K562 (cell line): ENCODE data around the gene PELI3. TPM values are rescaled to one million over a fixed set of nuclear protein-coding genes. Genes with fewer than 3 reads are reported as not detected.
A peak's percentile ranks its signal among the peaks of the same experiment; 100 is the strongest.

ENCODE experiments used
- CBFB ChIP-seq: sonication (generic); formaldehyde crosslinking; IDR thresholded peaks from 2 replicates; pipeline ENCODE4 v1.4.0; 2020; ENCODE audit warnings: mild to moderate bottlenecking, missing genetic modification reagents
- FOXM1 ChIP-seq, 2 experiments: fragments of 450-650 bp in 1 of 2; sonication (generic) in 1 of 2; formaldehyde crosslinking in 1 of 2; IDR thresholded peaks; 2 replicates each; pipeline versions ENCODE4 v1.6.1 to v1.9.0; 2017 to 2022; ENCODE audit warnings: low read depth in 2 of 2, mild to moderate bottlenecking in 2 of 2, missing genetic modification reagents in 1 of 2, moderate library complexity in 1 of 2
- GABPB1 ChIP-seq: sonication (generic); formaldehyde crosslinking; IDR thresholded peaks from 2 replicates; pipeline ENCODE4 v1.8.0; 2022; ENCODE audit warnings: mild to moderate bottlenecking, missing genetic modification reagents
- MAFF ChIP-seq: IDR thresholded peaks from 2 replicates; pipeline ENCODE4 v1.6.1; 2012; ENCODE audit warnings: low read length, improper control_type of control experiment
- MLX ChIP-seq, 2 experiments: fragments of 450-650 bp in 1 of 2; sonication (generic) in 1 of 2; formaldehyde crosslinking; conservative IDR thresholded peaks; 2 replicates each; pipeline versions ENCODE4 v1.4.0 to v1.8.1; 2020 to 2022; ENCODE audit warnings: mild to moderate bottlenecking in 1 of 2, missing genetic modification reagents in 1 of 2
- NR1H2 ChIP-seq: sonication (generic); formaldehyde crosslinking; IDR thresholded peaks from 2 replicates; pipeline ENCODE4 v1.4.0; 2020; ENCODE audit warnings: mild to moderate bottlenecking, missing genetic modification reagents
- NR3C1 ChIP-seq: sonication (generic); formaldehyde crosslinking; IDR thresholded peaks from 2 replicates; pipeline ENCODE4 v1.8.1; 2022; ENCODE audit warnings: missing genetic modification reagents
- PHF21A ChIP-seq: fragments of 450-650 bp; IDR thresholded peaks from 2 replicates; pipeline ENCODE4 v1.6.1; 2017; ENCODE audit warnings: low read depth, borderline replicate concordance
- TARDBP ChIP-seq: fragments of 450-650 bp; IDR thresholded peaks from 2 replicates; pipeline ENCODE4 v1.6.1; 2016
- ZBTB33 ChIP-seq: sonication (generic); formaldehyde crosslinking; IDR thresholded peaks from 2 replicates; pipeline ENCODE4 v1.8.1; 2023; ENCODE audit warnings: mild to moderate bottlenecking, missing genetic modification reagents
- ZNF311 ChIP-seq: fragments of 250-450 bp; sonication (Bioruptor Pico); IDR thresholded peaks from 2 replicates; pipeline ENCODE4 v1.4.0; 2020; ENCODE audit warnings: mild to moderate bottlenecking, moderate library complexity
- ZNF717 ChIP-seq: fragments of 250-450 bp; sonication (Bioruptor Pico); IDR thresholded peaks from 2 replicates; pipeline ENCODE4 v1.5.0; 2021
- polyA plus RNA-seq, 8 experiments: library from polyadenylated mRNA; depleted of rRNA in 4 of 8; stranded (reverse) in 5 of 8; unstranded in 3 of 8; fragments of >200 nt; fragmentation: Nextera tagmentation in 2 of 8; fragmentation: Illumina TruSeq in 1 of 8; extraction: Ambion mirVana in 2 of 8; extraction: Trizol in 1 of 8; gene quantifications; 2 replicates each; pipeline versions ENCODE4 v1.2.1 to v1.2.3, GENCODE V29; 2011 to 2014; ENCODE audit warnings: inconsistent platforms in 1 of 8, missing spikeins in 1 of 8
- total RNA-seq, 7 experiments: library from RNA; depleted of rRNA in 6 of 7; stranded (reverse); fragments of >200 nt in 6 of 7; fragmentation: Illumina TruSeq in 2 of 7; extraction: Trizol in 2 of 7; gene quantifications; 2 replicates each; pipeline versions ENCODE4 v1.2.1 to v1.2.3, GENCODE V29; 2011 to 2021; ENCODE audit warnings: low replicate concordance in 1 of 7

The PELI3 gene
- total and polyA plus RNA-seq, 9 of the 15 experiments (the other 6 are each of a cell fraction or from before 2014, with no cell fraction given): 0.17 to 4.2 (median 1.9) TPM

DNA sequence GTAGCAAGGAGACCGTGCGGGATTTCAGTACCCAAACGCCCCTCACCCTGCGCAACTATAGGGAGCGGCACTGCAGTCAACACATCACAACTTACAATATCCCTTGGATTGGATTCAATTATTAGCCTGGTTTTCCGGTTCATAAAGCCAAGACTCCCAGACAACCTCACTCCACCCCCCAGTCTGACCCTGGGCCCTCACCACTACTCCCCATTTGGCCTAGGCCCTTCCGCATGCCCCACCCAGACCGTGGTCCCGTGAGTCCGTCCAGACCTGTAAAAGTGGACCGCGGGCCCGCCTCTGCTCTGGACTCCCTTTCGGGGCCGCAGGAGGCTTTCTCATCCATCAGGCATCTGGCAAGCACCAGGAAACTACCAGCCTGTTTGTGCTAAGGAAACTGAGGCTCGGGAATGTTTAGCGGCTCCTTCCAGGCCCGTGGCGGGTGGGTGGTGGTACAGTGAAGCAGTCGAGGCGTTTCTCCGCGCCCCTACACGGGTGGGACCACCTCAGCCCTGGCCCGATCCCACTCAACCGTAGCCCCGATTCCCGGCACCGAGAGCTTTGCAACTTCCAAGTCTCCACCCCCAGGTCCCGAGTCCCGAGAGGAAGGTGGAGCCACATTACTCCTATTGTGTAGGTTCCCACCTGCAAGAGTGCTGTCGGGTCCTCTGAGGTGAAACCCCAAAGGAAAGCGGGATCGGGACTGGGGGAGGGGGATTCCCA is 12.8 kb downstream of the PELI3 start (continued):
- TF ChIP-seq ZBTB33 (CRISPR knock-in tag) (0 out of 2 replicates have a peak, but pooled peaks have one; percentile 19), FOXM1 (IDR thresholded peaks at IDR 0.05; ENCODE audit: low read depth) (no peak), FOXM1 (CRISPR knock-in tag; IDR thresholded peaks at IDR 0.05; ENCODE audit: low read depth) (0 out of 2 replicates have a peak, but pooled peaks have one; percentile 93), NR3C1 (CRISPR knock-in tag) (peak; percentile 62; the same call in 1 of the 2 replicates), NR1H2 (CRISPR knock-in tag) (0 out of 2 replicates have a peak, but pooled peaks have one; percentile 82), PHF21A (no peak), MAFF (no peak), GABPB1 (CRISPR knock-in tag) (0 out of 2 replicates have a peak, but pooled peaks have one; percentile 9), CBFB (CRISPR knock-in tag) (0 out of 2 replicates have a peak, but pooled peaks have one; percentile 43), ZNF311 (CRISPR knock-in tag) (no peak), MLX (CRISPR knock-in tag; conservative IDR thresholded peaks at IDR 0.05) (no peak), ZNF717 (0 out of 2 replicates have a peak, but pooled peaks have one; percentile 33), TARDBP (0 out of 2 replicates have a peak, but pooled peaks have one; percentile 18)
